Left lung (tissue), 10 donors: Measurements from ENCODE around the gene GPC5. TPM values are rescaled to one million over a fixed set of nuclear protein-coding genes. Genes with fewer than 3 reads are reported as not detected.

Source experiments
- ATAC-seq: fragments of 200-7000 bp; cut with Tn5 transposase; one replicate; pipeline ENCODE4 v1.9.1; 2020; ENCODE audit warnings: moderate library complexity
- DNase-seq, 4 donors: peaks; one replicate each; pipeline ENCODE4 v3.0.0-alpha.2; 2013 to 2020
- H3K27ac ChIP-seq, 2 donors: fragments of 200-600 bp; sonication (generic) in 1 of 2; one replicate each; pipeline versions ENCODE4 v1.5.0 to v1.8.0; 2020 to 2021
- H3K27me3 ChIP-seq, 2 donors: fragments of 200-600 bp; sonication (generic) in 1 of 2; one replicate each; pipeline versions ENCODE4 v1.5.0 to v1.8.0; 2020 to 2021
- H3K36me3 ChIP-seq, 2 donors: fragments of 200-600 bp; sonication (generic) in 1 of 2; one replicate each; pipeline versions ENCODE4 v1.5.0 to v1.8.0; 2020 to 2021
- H3K4me1 ChIP-seq, 2 donors: fragments of 200-600 bp; one replicate each; pipeline ENCODE4 v1.8.0; 2021
- H3K4me3 ChIP-seq, 2 donors: fragments of 200-600 bp; sonication (generic) in 1 of 2; one replicate each; pipeline versions ENCODE4 v1.5.0 to v1.8.0; 2020 to 2021; ENCODE audit warnings: mild to moderate bottlenecking in 1 of 2
- H3K9me3 ChIP-seq, 2 donors: fragments of 200-600 bp; sonication (generic) in 1 of 2; one replicate each; pipeline versions ENCODE4 v1.5.0 to v1.8.0; 2020 to 2021
- CTCF ChIP-seq, 2 donors: fragments of 200-600 bp; sonication (generic) in 1 of 2; IDR thresholded peaks; one replicate each; pipeline versions ENCODE4 v1.5.0 to v1.8.0; 2021; ENCODE audit warnings: antibody characterized with exemption in 2 of 2
- intact Hi-C, 2 donors: fragments of 100-400 bp; cut with DNase I; formaldehyde crosslinking; loops; one replicate each; pipeline versions ENCODE4 v1.11.2 to v1.14.2; 2022
- polyA plus RNA-seq, 6 donors: library from polyadenylated mRNA; unstranded; fragments of 120-200 nt; gene quantifications; one replicate each; pipeline ENCODE4 v1.2.1, GENCODE V29; 2013; ENCODE audit not compliant: insufficient read length in 6 of 6
- total RNA-seq, 2 donors: library from RNA; stranded (reverse); fragmentation: NEBNext Ultra II Directional; extraction: Animal tissue kit (Norgen Biotek cat#: 25700); gene quantifications; one replicate each; pipeline ENCODE4 v1.2.1, GENCODE V29; 2021
- donor health status: DM: no; HTN: yes; CAD: no.
- donor health status: DM: no; HTN: no; CAD: no.

GPC5 gene
- total and polyA plus RNA-seq, 8 donors, result 9.2 to 19.5 (median 11.5) TPM

DNA sequence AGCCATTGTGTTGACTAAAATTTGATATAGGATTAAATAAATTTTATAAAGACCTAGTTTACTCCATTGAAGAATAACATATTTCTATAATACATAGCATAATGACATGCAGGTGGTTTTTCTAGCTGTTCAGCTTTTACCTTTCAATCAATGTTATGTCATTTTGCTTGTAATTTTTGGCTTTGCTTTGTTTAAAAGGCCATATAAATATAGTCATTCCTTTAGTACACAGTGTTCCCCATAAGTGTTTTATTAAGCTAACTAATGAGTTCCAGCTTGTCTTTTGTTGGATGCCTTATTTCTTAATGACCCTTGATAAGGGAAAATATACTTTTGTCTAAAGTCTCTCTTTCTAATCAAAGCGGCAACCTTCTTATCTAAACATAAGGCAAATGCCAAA is 921.9 kb downstream of the GPC5 start:
- Histone ChIP-seq H3K9me3 (no peaks in the 10 kb centered on the region), H3K4me3 (no peak overlapping the region), H3K36me3 (no peaks in the 10 kb centered on the region), H3K27ac (no peak overlapping the region), H3K27me3 (no peaks in the 10 kb centered on the region), H3K4me1 (no peaks in the 10 kb centered on the region)
- intact Hi-C loops, result no loop called here
- DNase-seq (no peak), ATAC-seq (no peak)
- no peak for TF ChIP-seq CTCF (IDR thresholded peaks at IDR 0.05)

DNA sequence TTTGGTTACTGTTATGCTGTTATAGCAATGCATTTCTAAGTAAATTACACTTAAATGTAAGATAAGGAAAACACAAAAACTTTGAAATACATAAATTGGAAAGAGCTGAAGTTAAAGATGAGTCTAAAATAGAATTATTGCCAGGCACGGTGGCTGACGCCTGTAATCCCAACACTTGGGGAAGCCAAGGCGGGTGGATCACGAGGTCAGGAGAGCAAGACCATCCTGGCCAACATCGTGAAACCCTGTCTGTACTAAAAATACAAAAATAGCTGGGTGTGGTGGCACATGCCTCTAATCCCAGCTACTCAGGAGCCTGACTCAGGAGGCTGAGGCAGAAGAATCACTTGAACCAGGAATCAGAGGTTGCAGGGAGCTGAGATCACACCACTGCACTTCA is 922.8 kb downstream of the GPC5 start:
- Histone ChIP-seq H3K4me1 (no peaks in the 10 kb centered on the region), H3K4me3 (no peak overlapping the region), H3K27me3 (no peaks in the 10 kb centered on the region), H3K27ac (no peak overlapping the region), H3K9me3 (no peaks in the 10 kb centered on the region), H3K36me3 (no peaks in the 10 kb centered on the region)
- TF ChIP-seq CTCF (IDR thresholded peaks at IDR 0.05), result no peak
- DNase-seq, result no peak
- intact Hi-C loops, result no loop called here
- no peak for ATAC-seq

GRCh38 chr13:92345627-92346026 is 947.2 kb downstream of the GPC5 start:
- H3K27ac ChIP-seq, result no peak overlapping the region
- H3K9me3 ChIP-seq, result no peaks in the 10 kb centered on the region
- no peak overlapping the region for H3K4me3 ChIP-seq
- ATAC-seq (no peak), DNase-seq (no peak)
- H3K4me1 ChIP-seq, result no peaks in the 10 kb centered on the region
- H3K27me3 ChIP-seq, result no peaks in the 10 kb centered on the region
- H3K36me3 ChIP-seq, result no peaks in the 10 kb centered on the region
- TF ChIP-seq CTCF (IDR thresholded peaks at IDR 0.05), result no peak
- intact Hi-C loops, result no loop called here

- DNase-seq, result no peak
- intact Hi-C loops, result no loop called here
- Histone ChIP-seq H3K27me3 (no peaks in the 10 kb centered on the region), H3K4me1 (no peaks in the 10 kb centered on the region), H3K27ac (no peak overlapping the region), H3K9me3 (no peaks in the 10 kb centered on the region), H3K4me3 (no peak overlapping the region), H3K36me3 (no peaks in the 10 kb centered on the region)
- TF ChIP-seq CTCF (IDR thresholded peaks at IDR 0.05), result no peak
- ATAC-seq, result no peak
Measured at GRCh38 chr13:92346046-92346445, 947.6 kb downstream of the GPC5 start.

DNA sequence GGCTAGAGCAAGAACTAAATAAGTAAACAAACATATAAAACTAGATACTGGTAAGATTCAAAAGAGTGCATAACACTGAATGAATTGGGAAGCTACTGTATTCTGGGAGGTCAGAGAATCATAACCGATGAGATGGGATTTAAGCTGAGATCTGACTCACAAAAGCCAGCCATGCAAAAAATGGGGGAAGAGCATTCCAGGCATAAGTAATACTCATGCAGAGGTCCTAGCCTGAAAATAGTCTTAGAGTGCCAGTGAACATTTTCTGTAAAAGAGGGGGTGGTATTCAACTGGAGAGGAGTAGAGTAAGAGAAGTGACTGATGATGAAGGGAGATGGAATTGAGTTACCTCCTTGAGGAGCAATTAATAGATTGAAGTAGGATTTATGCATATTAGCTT is 956.2 kb downstream of the GPC5 start:
- ATAC-seq, result no peak
- H3K4me3 ChIP-seq, result no peak overlapping the region
- H3K4me1 ChIP-seq, result no peaks in the 10 kb centered on the region
- intact Hi-C loops, result no loop called here
- no peaks in the 10 kb centered on the region for H3K27me3 ChIP-seq
- no peak for TF ChIP-seq CTCF (IDR thresholded peaks at IDR 0.05)
- no peaks in the 10 kb centered on the region for H3K36me3 ChIP-seq
- no peak for DNase-seq
- H3K9me3 ChIP-seq, result peaks cover 0 to 16% of the 10 kb centered on the region in 2 donors
- no peak overlapping the region for H3K27ac ChIP-seq
